Keratinocyte (primary cell): ENCODE results near the gene LILRB2. TPM values are rescaled to one million over a fixed set of nuclear protein-coding genes. Genes with fewer than 3 reads are reported as not detected.

Source experiments
- DNase-seq: peaks from one replicate; pipeline ENCODE4 v3.0.0-alpha.2; 2011; ENCODE audit warnings: low read depth, missing footprints, low spot score
- FAIRE-seq: peaks from 2 replicates; lab custom pipeline; 2011; peaks lifted over from hg19 to GRCh38; lab: Jason Lieb, UNC
- H2AFZ ChIP-seq: 2 replicates; pipeline ENCODE4 v1.6.0; 2012; ENCODE audit warnings: low read length, control low read depth, inconsistent platforms; ENCODE audit not compliant: control insufficient read depth
- H3K27ac ChIP-seq: 2 replicates; pipeline ENCODE4 v1.5.1; 2011; ENCODE audit warnings: low read length; ENCODE audit not compliant: control insufficient read depth, insufficient read depth
- H3K27me3 ChIP-seq: 3 replicates; pipeline ENCODE4 v1.6.0; 2011; ENCODE audit warnings: low read length; ENCODE audit not compliant: control insufficient read depth, insufficient read depth; ENCODE audit errors: extremely low read depth
- H3K36me3 ChIP-seq, 2 experiments: 2 replicates in 1 of 2; 3 replicates in 1 of 2; pipeline ENCODE4 v1.5.1; 2011; ENCODE audit warnings: low read length in 2 of 2, mild to moderate bottlenecking in 1 of 2; ENCODE audit not compliant: control insufficient read depth in 2 of 2, insufficient read depth in 2 of 2; ENCODE audit errors: extremely low read depth in 1 of 2
- H3K4me1 ChIP-seq: 3 replicates; pipeline ENCODE4 v1.5.1; 2011; ENCODE audit warnings: low read length; ENCODE audit not compliant: control insufficient read depth, insufficient read depth; ENCODE audit errors: extremely low read depth
- H3K4me2 ChIP-seq: 3 replicates; pipeline ENCODE4 v1.6.0; 2011; ENCODE audit warnings: low read depth, low read length; ENCODE audit not compliant: control insufficient read depth, insufficient read depth; ENCODE audit errors: extremely low read depth
- H3K4me3 ChIP-seq, 3 experiments: fragments of 200-600 bp in 1 of 3; sonication (generic) in 1 of 3; 2 replicates in 2 of 3; 3 replicates in 1 of 3; pipeline ENCODE4 v1.5.1; 2011 to 2016; ENCODE audit warnings: low read length in 3 of 3, mild to moderate bottlenecking in 3 of 3, control low read depth in 2 of 3, inconsistent platforms in 1 of 3, low read depth in 1 of 3, mixed read lengths in 1 of 3, mixed run types in 1 of 3, moderate library complexity in 1 of 3; ENCODE audit not compliant: control insufficient read depth in 2 of 3, insufficient read depth in 2 of 3; ENCODE audit errors: extremely low read depth in 1 of 3
- H3K79me2 ChIP-seq: 2 replicates; pipeline ENCODE4 v1.6.0; 2012; ENCODE audit warnings: low read length; ENCODE audit not compliant: control insufficient read depth, insufficient read depth
- H3K9ac ChIP-seq: 3 replicates; pipeline ENCODE4 v1.6.0; 2011; ENCODE audit warnings: low read length; ENCODE audit not compliant: control insufficient read depth, insufficient read depth; ENCODE audit errors: extremely low read depth
- H3K9me1 ChIP-seq: 3 replicates; pipeline ENCODE4 v1.6.0; 2011; ENCODE audit warnings: low read length; ENCODE audit not compliant: control insufficient read depth, insufficient read depth; ENCODE audit errors: extremely low read depth
- H3K9me3 ChIP-seq: 2 replicates; pipeline ENCODE4 v1.5.1; 2012; ENCODE audit warnings: low read depth, low read length; ENCODE audit not compliant: control insufficient read depth
- H4K20me1 ChIP-seq: 3 replicates; pipeline ENCODE4 v1.6.0; 2011; ENCODE audit warnings: low read length; ENCODE audit not compliant: control insufficient read depth, insufficient read depth; ENCODE audit errors: extremely low read depth
- EZH2 ChIP-seq: IDR thresholded peaks from one replicate; pipeline ENCODE4 v1.6.1; 2012; ENCODE audit warnings: inconsistent platforms, mild to moderate bottlenecking, low read length, moderate library complexity
- dilution Hi-C: fragments of 300-500 bp; cut with MboI; formaldehyde crosslinking; loops from one replicate; pipeline ENCODE4 v1.7.0; 2020; ENCODE audit warnings: low sequenced_read_pairs; ENCODE audit not compliant: extremely low pct_ligation_motif_present
- polyA plus RNA-seq, 5 experiments: library from polyadenylated mRNA; depleted of rRNA in 3 of 5; stranded (reverse) in 3 of 5; stranded (forward) in 1 of 5; unstranded in 1 of 5; fragments of >200 nt; gene quantifications; 1 replicate in 1 of 5; 2 replicates in 3 of 5; 3 replicates in 1 of 5; pipeline versions ENCODE4 v1.2.1 to v1.2.3, GENCODE V29; 2011 to 2012; ENCODE audit warnings: missing spikeins in 2 of 5, low read depth in 1 of 5, low replicate concordance in 1 of 5
- TF ChIP-seq, protein P1 (sequence below), 3 experiments: IDR thresholded peaks in 1 of 3; conservative IDR thresholded peaks in 1 of 3; optimal IDR thresholded peaks in 1 of 3; 2 replicates in 2 of 3; 3 replicates in 1 of 3; pipeline versions ENCODE3 to v1.5.1; 2011; ENCODE audit warnings: low read length in 3 of 3, mild to moderate bottlenecking in 3 of 3, moderate library complexity in 2 of 3, control low read depth in 1 of 3, inconsistent platforms in 1 of 3; ENCODE audit not compliant: insufficient read depth in 2 of 3; ENCODE audit errors: extremely low read depth in 1 of 3

The LILRB2 gene
- polyA plus RNA-seq, 1 donor (not counting 4 experiments of a cell fraction or from before 2014, with no cell fraction given), result not detected

DNA sequence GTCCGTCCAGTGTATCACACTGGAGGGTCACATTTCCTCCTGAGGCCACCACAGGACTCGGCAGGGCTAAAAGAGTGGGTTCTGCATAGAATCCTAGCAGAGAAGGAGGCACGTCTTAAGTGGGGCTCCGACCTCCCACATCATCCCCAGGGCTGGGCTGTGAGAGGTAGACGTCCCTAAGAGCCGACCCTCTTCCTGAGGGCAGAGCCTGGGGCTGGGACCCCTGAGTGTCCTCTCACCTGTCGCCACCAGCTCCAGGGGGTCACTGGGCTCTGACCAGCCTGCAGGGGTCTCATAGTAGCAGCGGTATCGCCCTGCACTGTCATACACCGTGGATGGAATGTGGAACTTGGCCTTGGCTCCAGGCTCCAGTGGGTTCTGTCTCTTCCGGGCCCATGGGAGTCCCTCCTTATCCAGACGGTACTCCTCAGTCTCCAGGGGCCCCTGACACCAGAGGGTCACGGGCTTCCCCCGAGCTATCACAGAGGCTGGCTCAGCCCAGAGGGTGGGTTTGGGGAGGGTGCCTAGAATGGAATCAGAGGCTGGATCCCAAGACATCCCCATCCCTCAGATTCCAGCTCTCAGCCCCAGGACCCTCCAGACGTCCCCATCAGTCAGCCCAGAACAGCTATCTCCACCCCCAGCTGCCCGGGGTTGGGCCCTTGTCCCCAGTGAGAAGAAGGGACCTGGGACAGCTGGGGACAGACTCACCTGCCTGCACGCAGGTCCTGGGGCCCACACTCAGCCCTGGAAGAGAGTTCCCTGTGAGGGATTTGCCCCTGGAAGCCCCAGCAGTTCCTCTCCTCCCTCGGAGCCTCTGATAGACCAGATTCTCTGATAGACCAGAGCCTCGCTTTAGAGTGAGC, 24.4 kb downstream of the LILRB2 start:
- FAIRE-seq (no peak), DNase-seq (no peak)
- no peak overlapping the region for H3K4me3 ChIP-seq
- H3K27ac ChIP-seq, result no peak overlapping the region
- H3K9me3 ChIP-seq, result no peaks in the 10 kb centered on the region
- no peaks in the 10 kb centered on the region for H3K36me3 ChIP-seq
- no peaks in the 10 kb centered on the region for H3K4me1 ChIP-seq
- no peak overlapping the region for H3K9ac ChIP-seq
- dilution Hi-C loops, result no loop called here
- no peaks in the 10 kb centered on the region for H4K20me1 ChIP-seq
- no peak overlapping the region for H2AFZ ChIP-seq
- TF ChIP-seq EZH2, result no peak
- TF ChIP-seq, protein P1, sequence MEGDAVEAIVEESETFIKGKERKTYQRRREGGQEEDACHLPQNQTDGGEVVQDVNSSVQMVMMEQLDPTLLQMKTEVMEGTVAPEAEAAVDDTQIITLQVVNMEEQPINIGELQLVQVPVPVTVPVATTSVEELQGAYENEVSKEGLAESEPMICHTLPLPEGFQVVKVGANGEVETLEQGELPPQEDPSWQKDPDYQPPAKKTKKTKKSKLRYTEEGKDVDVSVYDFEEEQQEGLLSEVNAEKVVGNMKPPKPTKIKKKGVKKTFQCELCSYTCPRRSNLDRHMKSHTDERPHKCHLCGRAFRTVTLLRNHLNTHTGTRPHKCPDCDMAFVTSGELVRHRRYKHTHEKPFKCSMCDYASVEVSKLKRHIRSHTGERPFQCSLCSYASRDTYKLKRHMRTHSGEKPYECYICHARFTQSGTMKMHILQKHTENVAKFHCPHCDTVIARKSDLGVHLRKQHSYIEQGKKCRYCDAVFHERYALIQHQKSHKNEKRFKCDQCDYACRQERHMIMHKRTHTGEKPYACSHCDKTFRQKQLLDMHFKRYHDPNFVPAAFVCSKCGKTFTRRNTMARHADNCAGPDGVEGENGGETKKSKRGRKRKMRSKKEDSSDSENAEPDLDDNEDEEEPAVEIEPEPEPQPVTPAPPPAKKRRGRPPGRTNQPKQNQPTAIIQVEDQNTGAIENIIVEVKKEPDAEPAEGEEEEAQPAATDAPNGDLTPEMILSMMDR (optimal IDR thresholded peaks at IDR 0.05 in 1 of 3, IDR thresholded peaks at IDR 0.05 in 1 of 3, conservative IDR thresholded peaks at IDR 0.05 in 1 of 3; ENCODE audit: extremely low read depth in 1 of 3, insufficient read depth in 2 of 3, low read length in 3 of 3), result no peak
- no peaks in the 10 kb centered on the region for H3K79me2 ChIP-seq
- no peaks in the 10 kb centered on the region for H3K9me1 ChIP-seq
- peaks cover 17% of the 10 kb centered on the region for H3K27me3 ChIP-seq
- no peak overlapping the region for H3K4me2 ChIP-seq

GRCh38 chr19:54255105-54255775, 25.7 kb downstream of the LILRB2 start:
- Histone ChIP-seq H3K4me2 (no peak overlapping the region), H2AFZ (no peak overlapping the region), H3K4me3 (no peak overlapping the region), H3K27ac (no peak overlapping the region), H4K20me1 (no peaks in the 10 kb centered on the region), H3K9ac (no peak overlapping the region), H3K9me1 (no peaks in the 10 kb centered on the region), H3K79me2 (no peaks in the 10 kb centered on the region), H3K4me1 (no peaks in the 10 kb centered on the region), H3K36me3 (no peaks in the 10 kb centered on the region), H3K9me3 (no peaks in the 10 kb centered on the region), H3K27me3 (peaks cover 17% of the 10 kb centered on the region)
- dilution Hi-C loops, result no loop called here
- FAIRE-seq (no peak), DNase-seq (no peak)
- TF ChIP-seq EZH2, result no peak
- TF ChIP-seq, protein P1 (optimal IDR thresholded peaks at IDR 0.05 in 1 of 3, IDR thresholded peaks at IDR 0.05 in 1 of 3, conservative IDR thresholded peaks at IDR 0.05 in 1 of 3; ENCODE audit: extremely low read depth in 1 of 3, insufficient read depth in 2 of 3, low read length in 3 of 3), result no peak
